GM21528 (cell line): ENCODE data around the gene CDC42BPA.
A peak's percentile ranks its signal among the peaks of the same experiment; 100 is the strongest.
"Not testable (repeated sequence)": the region's sequence is repeated elsewhere in the genome, so short reads cannot be mapped to it uniquely, and the experiment has no call there.

Source experiments
- ATAC-seq: cut with Tn5 transposase; IDR thresholded peaks from one replicate; pipeline ENCODE4 v1.9.1; 2021; ENCODE audit warnings: mild to moderate bottlenecking, moderate library complexity; ENCODE audit not compliant: unreplicated experiment, low FRiP score

CDC42BPA gene, protein sequence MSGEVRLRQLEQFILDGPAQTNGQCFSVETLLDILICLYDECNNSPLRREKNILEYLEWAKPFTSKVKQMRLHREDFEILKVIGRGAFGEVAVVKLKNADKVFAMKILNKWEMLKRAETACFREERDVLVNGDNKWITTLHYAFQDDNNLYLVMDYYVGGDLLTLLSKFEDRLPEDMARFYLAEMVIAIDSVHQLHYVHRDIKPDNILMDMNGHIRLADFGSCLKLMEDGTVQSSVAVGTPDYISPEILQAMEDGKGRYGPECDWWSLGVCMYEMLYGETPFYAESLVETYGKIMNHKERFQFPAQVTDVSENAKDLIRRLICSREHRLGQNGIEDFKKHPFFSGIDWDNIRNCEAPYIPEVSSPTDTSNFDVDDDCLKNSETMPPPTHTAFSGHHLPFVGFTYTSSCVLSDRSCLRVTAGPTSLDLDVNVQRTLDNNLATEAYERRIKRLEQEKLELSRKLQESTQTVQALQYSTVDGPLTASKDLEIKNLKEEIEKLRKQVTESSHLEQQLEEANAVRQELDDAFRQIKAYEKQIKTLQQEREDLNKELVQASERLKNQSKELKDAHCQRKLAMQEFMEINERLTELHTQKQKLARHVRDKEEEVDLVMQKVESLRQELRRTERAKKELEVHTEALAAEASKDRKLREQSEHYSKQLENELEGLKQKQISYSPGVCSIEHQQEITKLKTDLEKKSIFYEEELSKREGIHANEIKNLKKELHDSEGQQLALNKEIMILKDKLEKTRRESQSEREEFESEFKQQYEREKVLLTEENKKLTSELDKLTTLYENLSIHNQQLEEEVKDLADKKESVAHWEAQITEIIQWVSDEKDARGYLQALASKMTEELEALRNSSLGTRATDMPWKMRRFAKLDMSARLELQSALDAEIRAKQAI (N-terminal part only)

DNA sequence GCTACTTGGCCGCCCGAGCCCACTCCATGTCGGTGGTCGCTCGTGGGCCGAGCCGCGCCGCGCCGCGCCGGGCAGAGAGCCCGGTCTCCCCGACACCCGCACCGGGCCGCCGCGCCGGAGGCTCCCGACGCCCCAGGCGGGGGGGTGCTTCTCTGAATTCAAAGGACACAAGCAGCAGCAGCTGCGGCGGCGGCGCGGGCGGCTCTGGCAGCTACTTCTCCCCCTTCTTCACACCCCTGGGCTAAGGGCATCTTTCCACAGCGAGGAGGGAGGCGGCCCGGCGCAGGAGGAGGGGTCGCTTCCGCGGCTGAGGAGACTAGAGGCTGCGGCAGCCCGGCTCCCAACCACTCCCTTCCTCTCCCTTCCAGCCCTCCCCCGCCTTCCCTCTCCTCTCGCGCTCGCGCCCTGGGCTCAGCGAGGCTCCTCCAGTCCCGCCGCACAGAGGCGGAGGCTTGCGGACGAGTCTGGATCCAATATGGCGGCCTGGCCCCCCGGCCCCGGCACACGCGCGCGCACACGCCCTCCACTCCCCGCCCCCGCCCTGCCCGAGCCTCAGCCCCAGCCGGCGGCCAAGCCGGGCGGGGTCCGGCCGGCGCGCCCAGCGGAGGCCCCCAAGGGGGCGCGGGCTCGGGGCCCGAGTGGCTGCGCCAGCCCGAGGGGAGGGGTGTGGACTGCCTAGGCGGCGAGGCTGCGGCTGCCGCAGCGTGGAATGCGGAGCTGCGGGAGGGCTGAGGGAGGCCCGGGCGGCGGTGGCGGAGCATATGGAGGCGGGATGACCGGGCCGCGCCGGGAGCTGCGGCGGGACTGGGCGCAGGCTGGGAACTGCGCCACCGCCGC, at the start of gene CDC42BPA:
Gene CDC42BPA, minus strand, starts transcription at position 477 of the 837 bp plus-strand sequence. CDS start 1,310 bp downstream, outside the sequence.
- ATAC-seq, result peak; percentile 54

DNA sequence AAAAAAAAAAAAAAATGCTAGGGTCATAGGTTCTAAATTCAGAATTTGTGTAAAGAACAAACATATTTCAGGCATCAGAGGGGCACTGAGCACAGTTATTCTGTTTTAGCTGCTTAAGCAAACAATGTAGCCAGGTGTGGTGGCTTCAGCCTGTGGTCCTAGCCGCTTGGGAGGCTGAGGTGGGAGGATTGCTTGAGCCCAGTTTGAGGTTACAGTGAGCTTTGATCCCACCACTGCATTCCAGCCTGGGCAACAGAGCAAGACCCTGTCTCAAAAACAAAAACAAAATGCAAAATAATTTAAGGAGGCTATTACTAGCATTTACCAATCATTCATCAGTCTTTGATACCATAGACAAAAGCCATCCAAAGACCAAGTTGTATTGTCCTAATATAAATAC, 49.7 kb upstream of the CDC42BPA start:
- ATAC-seq, result no peak

GRCh38 chr1:227365473-227366431, 47.5 kb upstream of the CDC42BPA start:
- no peak for ATAC-seq

- no peak for ATAC-seq
These were observed 46.4 kb upstream of the CDC42BPA start for GRCh38 chr1:227364657-227365056.

DNA sequence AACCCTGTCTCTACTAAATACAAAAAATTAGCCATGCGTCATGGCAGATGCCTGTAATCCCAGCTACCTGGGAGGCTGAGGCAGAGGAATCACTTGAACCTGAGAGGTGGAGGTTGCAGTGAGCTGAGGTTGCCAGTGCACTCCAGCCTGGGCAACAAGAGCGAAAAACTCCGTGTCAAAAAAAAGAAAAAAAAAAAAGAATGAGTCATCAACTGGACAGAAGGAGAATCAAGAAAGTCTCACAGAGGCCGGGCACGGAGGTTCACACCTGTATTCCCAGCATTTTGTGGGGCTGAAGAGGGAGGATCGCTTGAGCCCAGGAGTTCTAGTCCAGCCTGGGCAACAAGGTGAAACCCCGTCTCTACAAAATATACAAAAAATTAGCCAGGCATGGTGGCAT, 45.5 kb upstream of the CDC42BPA start:
- ATAC-seq, result no peak

GRCh38 chr1:227362039-227362438, 43.7 kb upstream of the CDC42BPA start:
- no peak for ATAC-seq

DNA sequence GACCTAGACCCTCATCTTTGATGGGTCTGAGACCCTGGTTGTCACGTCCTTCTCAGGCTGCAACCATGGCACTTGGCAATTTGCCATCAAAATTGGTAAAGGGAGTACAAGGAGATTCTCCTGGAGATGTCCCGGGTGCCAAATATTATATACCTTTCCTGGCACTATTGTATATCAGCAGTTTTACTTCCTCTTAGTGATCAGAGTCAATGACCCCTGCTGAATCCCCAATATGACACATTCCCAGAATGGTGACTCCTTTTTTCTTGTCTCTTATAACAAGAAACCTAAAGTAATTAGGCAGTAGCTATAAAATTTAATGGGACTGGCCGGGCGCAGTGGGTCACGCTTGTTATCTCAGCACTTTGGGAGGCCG, 39.6 kb upstream of the CDC42BPA start:
- ATAC-seq, result no peak

DNA sequence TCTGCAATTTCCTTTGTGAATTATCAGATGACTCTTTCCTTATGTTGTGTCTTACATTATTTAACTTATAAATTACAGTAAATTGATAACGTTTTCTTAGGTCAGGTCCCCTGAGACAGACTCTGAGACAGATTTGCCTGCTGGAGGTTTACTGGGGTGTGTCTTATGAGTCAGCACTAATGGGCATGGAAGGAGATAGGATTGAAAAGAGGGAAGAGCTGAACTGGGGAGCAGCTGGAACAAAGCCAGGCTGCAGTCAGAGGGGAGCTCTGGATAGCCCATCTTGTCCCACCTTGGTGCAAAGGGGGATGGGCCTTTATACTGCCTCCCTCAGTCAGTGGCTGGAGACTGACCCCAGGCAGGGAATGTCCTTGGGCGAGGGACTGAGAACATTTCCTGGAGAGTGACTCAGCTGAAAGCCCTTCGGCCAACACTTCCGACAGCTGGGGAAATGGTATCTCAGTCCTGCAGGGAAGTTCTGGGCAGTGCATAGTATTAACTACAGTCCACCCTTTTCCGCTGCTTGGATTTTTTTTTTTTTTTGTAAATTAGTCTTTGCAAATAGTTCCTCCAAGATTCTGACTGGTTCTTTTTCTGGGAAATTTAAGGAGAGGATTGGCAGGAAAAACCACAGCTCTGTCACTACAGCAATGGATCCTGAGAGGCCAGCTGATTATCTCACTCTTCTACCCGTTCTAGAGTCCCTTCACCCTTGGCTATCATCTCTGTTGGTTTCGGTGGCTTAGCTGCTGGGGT, 39.1 kb upstream of the CDC42BPA start:
- no peak for ATAC-seq

DNA sequence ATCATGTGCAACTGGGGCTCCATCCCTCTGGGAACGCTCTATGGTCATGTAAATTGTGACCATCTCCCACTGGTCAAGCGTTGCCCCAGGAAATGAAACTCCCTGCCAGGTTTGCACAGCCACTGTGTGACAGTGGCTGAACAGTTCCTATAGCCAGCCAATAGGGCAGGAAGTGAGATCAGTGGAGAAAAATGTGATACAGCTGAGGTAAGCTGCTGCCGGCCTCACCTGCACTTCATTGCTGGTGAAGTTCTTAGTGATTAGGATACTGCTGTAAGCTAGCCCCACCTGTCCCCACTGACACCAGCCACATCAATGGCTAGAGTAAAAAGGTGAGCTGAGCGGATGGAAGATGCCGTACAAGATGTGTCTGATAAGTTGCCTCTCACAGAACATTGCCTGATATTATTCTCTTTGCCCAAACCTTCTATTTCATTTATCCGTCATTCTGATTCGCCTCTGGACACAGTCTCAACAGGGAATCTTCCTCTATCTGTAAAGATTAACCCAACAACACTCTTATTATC, 38.4 kb upstream of the CDC42BPA start:
- ATAC-seq, result no peak

DNA sequence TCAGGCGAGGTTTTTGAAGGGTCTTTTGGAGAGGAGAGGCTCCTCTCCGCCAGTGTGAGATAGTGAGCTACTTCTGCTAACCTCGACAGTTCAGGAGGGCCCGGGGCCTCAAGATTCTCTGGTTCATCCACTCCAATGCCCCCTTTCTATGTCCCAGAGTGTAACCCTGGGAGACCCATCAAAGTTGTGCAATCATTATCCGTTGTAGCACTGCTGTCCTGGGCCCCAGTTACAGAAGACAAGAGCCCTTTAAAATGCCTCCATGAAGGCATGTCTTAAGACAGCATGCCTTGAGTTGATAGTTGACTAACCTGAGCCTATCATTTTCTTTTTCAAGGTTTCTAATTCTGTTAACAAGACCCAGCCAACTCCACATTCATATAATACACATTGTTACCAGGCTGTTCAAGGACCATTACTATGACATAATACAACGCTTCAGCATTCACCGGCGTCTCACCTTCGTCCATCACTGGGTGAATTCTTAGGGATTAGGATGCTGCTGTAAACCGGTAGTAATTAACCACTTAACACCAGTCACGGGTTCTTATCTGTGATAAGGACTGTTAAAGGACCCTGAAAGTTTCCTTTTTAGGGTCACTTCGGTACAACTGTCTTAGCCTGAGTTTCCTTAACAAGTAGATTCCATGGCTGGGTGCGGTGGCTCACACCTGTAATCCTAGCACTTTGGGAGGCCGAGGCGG, 37.4 kb upstream of the CDC42BPA start:
- ATAC-seq, result no peak

GRCh38 chr1:227353186-227353585, 34.9 kb upstream of the CDC42BPA start:
- no peak for ATAC-seq

DNA sequence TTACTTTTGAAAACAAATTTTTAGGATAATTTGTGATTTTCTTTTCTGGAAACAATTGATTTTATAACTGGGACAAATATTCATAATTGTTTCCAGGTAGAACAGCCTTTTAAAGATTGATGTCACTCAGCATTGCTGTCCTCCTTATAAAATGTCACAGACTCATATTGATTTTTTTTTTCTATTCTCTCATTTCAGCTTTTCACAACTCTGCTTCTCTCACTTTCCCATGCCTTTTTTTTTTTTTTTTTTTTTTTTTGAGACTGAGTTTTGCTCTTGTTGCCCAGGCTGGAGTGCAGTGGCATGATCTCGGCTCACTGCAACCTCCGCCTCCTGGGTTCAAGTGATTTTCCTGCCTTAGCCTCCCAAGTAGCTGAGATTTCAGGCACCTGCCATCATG, 33.9 kb upstream of the CDC42BPA start:
- ATAC-seq, result not testable (repeated sequence)

DNA sequence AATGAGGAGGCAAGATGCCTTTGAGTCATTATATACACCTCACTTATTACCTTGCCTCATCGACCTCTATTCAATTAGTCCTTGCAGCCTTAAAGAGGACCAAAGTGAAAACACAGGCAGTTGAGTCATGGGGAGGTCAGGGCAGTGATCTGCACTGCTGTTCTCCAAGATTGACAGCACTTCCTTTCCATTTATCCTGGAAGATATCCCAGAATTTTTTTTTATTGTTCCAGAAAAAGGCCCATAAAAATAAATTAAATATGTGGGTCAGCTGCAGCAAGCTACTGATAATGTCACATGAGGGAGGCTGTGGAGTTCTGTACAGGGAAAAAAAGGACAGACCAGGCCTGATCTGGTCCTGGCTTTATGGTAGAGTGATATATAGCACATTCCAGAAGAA, 33.2 kb upstream of the CDC42BPA start:
- ATAC-seq, result no peak

DNA sequence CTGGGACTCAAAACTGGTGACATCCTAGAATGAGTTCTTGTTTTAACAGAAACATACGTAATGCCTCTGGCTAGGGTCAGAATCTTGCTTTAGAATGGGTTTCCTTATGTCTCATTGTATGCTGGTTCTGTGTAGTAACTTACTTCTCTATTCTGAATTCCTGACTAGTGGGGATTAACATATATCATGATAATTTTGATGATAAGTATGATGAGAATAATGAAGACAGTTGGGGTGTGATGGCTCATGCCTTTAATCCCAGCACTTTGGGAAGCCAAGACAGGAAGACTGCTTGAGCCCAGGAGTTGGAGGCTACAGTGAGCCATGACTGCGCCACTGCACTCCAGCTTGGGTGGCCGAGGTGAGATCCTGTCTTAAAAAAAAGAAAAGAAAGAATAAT, 31.7 kb upstream of the CDC42BPA start:
- ATAC-seq, result no peak

DNA sequence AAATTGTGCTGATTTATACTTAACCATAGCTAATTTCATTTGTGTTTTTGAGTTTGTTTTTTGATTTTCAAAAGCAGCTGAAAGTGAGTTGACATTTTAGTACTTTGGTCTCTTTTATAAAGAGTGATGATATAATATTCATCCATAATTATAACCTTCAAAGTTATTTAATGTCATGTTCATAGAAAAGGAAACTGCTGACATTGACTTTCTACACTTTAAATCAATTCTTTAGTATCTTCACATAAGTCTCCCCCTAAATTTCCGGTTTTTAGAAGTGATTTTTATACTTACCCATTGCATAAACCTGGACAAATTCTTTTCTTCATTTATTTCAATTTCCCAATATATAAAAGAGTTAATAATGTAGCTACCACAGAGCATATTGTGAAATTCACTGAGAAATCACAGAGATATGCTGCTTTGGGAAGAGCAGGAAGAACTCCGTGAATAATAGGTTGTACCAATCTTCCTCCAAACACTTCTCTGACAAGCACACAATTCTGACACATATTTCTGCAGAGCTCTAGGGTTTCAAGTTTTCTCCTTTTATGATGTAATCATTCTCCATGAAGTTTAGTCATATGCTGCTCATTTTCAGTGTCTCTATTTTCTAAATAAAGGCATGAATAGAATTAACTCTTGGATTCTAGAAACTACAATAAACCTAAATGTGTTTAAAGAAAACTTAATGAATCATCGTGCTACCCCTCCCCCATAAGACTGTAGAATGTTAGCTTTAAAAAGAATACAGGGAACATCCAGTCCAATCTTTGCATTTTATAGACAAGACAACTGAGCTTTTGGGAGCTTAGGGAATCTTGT, 25.6 kb upstream of the CDC42BPA start:
- ATAC-seq, result no peak

DNA sequence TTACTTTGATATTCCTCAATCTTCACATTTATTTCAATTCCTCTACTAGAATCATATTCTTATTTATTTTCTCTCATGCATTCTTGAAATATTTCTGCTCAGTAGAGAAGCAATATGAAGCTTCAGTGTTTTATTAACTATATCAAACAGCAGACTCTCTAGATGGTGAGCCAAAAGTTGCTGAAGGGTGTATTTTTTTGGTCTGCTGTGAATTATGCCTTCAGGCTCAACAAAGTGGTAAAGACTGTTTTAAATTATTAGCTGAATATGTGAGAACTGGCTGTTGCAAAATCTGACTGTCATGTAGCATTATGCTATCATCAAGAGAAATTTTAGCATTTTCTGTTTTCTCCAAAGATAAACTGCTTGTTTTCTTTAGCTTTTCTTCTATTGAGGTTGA, 24.9 kb upstream of the CDC42BPA start:
- ATAC-seq, result no peak
